Stimulated activated CD8-positive, alpha-beta memory T cell treated with anti-CD3 and anti-CD28 coated beads, Interleukin-15, amount 100 ng/mL, for 1 hour (primary cell): ENCODE measurements around the gene JAM3.
"Not testable (repeated sequence)": the region's sequence is repeated elsewhere in the genome, so short reads cannot be mapped to it uniquely, and the experiment has no call there.

Experiments used
- DNase-seq: peaks from one replicate; pipeline ENCODE4 v3.0.0-alpha.2; 2020; ENCODE audit warnings: low read depth

JAM3 gene

GRCh38 chr11:134101282-134101681 is 32.4 kb downstream of the JAM3 start:
- no peak for DNase-seq

- DNase-seq = no peak
These were observed 41.5 kb downstream of the JAM3 start for GRCh38 chr11:134110252-134110815.

GRCh38 chr11:134113787-134114186 is 44.9 kb downstream of the JAM3 start:
- not testable (repeated sequence) for DNase-seq

GRCh38 chr11:134116210-134116609 is 47.3 kb downstream of the JAM3 start:
- no peak for DNase-seq

- DNase-seq = no peak
These were observed 49.1 kb downstream of the JAM3 start for GRCh38 chr11:134118006-134118405.

- DNase-seq = no peak
These were observed 50.2 kb downstream of the JAM3 start for GRCh38 chr11:134119094-134119493.

GRCh38 chr11:134120143-134120850 is 51.4 kb downstream of the JAM3 start:
- no peak for DNase-seq

GRCh38 chr11:134120921-134121526 is 52.2 kb downstream of the JAM3 start:
- no peak for DNase-seq

GRCh38 chr11:134124660-134125451 is 56.0 kb downstream of the JAM3 start:
- DNase-seq = no peak

- DNase-seq = no peak
These were observed 56.6 kb downstream of the JAM3 start for GRCh38 chr11:134125507-134125906.

- no peak for DNase-seq
These were observed 57.4 kb downstream of the JAM3 start for GRCh38 chr11:134126217-134126822.

GRCh38 chr11:134131628-134132244 is 62.9 kb downstream of the JAM3 start:
- DNase-seq = no peak

- DNase-seq = no peak
These were observed 63.9 kb downstream of the JAM3 start for GRCh38 chr11:134132808-134133207.

GRCh38 chr11:134134167-134134566 is 65.3 kb downstream of the JAM3 start:
- DNase-seq = no peak

GRCh38 chr11:134138376-134138775 is 69.5 kb downstream of the JAM3 start:
- no peak for DNase-seq

- no peak for DNase-seq
These were observed 70.5 kb downstream of the JAM3 start for GRCh38 chr11:134139303-134139872.

- peak; percentile 20 for DNase-seq
These were observed 71.0 kb downstream of the JAM3 start for GRCh38 chr11:134139873-134140331.

GRCh38 chr11:134140961-134141490 is 72.2 kb downstream of the JAM3 start:
- DNase-seq = no peak

- DNase-seq = no peak
These were observed 73.7 kb downstream of the JAM3 start for GRCh38 chr11:134142536-134142935.

- no peak for DNase-seq
These were observed 74.9 kb downstream of the JAM3 start for GRCh38 chr11:134143801-134144200.

GRCh38 chr11:134144744-134145143 is 75.9 kb downstream of the JAM3 start:
- no peak for DNase-seq
